GM12891 (cell line): ENCODE data around the gene GALNT9.
"Not testable (repeated sequence)": the region's sequence is repeated elsewhere in the genome, so short reads cannot be mapped to it uniquely, and the experiment has no call there.

ENCODE experiments used
- POLR2A ChIP-seq: IDR thresholded peaks from 2 replicates; pipeline ENCODE4 v1.6.1; 2011; ENCODE audit warnings: low read depth, low read length, control low read depth
- POLR2AphosphoS5 ChIP-seq: IDR thresholded peaks from 2 replicates; pipeline ENCODE4 v1.6.1; 2011; ENCODE audit warnings: low read depth, low read length, control low read depth
- POU2F2 ChIP-seq: IDR thresholded peaks from 2 replicates; pipeline ENCODE4 v1.6.1; 2011; ENCODE audit warnings: low read depth, mild to moderate bottlenecking, control low read depth, low read length, moderate library complexity
- TAF1 ChIP-seq: IDR thresholded peaks from 2 replicates; pipeline ENCODE4 v1.6.1; 2011; ENCODE audit warnings: low read depth, low read length, control low read depth

GRCh38 chr12:132219761-132220160 lies 109.6 kb downstream of the GALNT9 start:
- not testable (repeated sequence) for TF ChIP-seq POLR2A, TAF1, POLR2AphosphoS5, POU2F2
